SU-DHL-6 (cell line): ENCODE data around the gene STK38.

ENCODE experiments used
- EZH2phosphoT487 ChIP-seq: fragments of 200-600 bp; sonication (generic), shearing (Covaris generic); conservative IDR thresholded peaks from 2 replicates; pipeline ENCODE4 v1.6.1; 2018; ENCODE audit warnings: mild to moderate bottlenecking, antibody characterized with exemption, low read length, moderate library complexity, mixed read lengths
- TF ChIP-seq, protein P1 (sequence below): fragments of 200-600 bp; sonication (generic); IDR thresholded peaks from one replicate; pipeline ENCODE4 v1.5.1; 2017; ENCODE audit warnings: antibody characterized with exemption, mild to moderate bottlenecking, low read length, moderate library complexity; ENCODE audit not compliant: insufficient read depth, poor library complexity, severe bottlenecking

GRCh38 chr6:36544228-36544627 is 3.1 kb downstream of the STK38 start:
- TF ChIP-seq, protein P1, sequence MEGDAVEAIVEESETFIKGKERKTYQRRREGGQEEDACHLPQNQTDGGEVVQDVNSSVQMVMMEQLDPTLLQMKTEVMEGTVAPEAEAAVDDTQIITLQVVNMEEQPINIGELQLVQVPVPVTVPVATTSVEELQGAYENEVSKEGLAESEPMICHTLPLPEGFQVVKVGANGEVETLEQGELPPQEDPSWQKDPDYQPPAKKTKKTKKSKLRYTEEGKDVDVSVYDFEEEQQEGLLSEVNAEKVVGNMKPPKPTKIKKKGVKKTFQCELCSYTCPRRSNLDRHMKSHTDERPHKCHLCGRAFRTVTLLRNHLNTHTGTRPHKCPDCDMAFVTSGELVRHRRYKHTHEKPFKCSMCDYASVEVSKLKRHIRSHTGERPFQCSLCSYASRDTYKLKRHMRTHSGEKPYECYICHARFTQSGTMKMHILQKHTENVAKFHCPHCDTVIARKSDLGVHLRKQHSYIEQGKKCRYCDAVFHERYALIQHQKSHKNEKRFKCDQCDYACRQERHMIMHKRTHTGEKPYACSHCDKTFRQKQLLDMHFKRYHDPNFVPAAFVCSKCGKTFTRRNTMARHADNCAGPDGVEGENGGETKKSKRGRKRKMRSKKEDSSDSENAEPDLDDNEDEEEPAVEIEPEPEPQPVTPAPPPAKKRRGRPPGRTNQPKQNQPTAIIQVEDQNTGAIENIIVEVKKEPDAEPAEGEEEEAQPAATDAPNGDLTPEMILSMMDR: no peak
- no peak for TF ChIP-seq EZH2phosphoT487
